Measurements from ENCODE around the gene KRT76. TPM values are rescaled to one million over a fixed set of nuclear protein-coding genes. Genes with fewer than 3 reads are reported as not detected.

Gene KRT76
- total and polyA plus RNA-seq, 2 experiments from 2014 or later = not detected

GRCh38 chr12:52789637-52790426, 12.7 kb upstream of the KRT76 start (continued):
- no peak for TF ChIP-seq ZNF462 (CRISPR knock-in tag; IDR thresholded peaks at IDR 0.05)
- TF ChIP-seq EZH2 (IDR thresholded peaks at IDR 0.05; ENCODE audit: low read depth, unreplicated experiment) = no peak
- TF ChIP-seq CREB1 (CRISPR knock-in tag; IDR thresholded peaks at IDR 0.05; ENCODE audit: low read depth) = no peak
- TF ChIP-seq, protein P1, sequence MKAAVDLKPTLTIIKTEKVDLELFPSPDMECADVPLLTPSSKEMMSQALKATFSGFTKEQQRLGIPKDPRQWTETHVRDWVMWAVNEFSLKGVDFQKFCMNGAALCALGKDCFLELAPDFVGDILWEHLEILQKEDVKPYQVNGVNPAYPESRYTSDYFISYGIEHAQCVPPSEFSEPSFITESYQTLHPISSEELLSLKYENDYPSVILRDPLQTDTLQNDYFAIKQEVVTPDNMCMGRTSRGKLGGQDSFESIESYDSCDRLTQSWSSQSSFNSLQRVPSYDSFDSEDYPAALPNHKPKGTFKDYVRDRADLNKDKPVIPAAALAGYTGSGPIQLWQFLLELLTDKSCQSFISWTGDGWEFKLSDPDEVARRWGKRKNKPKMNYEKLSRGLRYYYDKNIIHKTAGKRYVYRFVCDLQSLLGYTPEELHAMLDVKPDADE (IDR thresholded peaks at IDR 0.05) = no peak
- no peak for TF ChIP-seq STAT1 (IDR thresholded peaks at IDR 0.05; ENCODE audit: unreplicated experiment)
- TF ChIP-seq NANOG (IDR thresholded peaks at IDR 0.05; ENCODE audit: borderline replicate concordance) = no peak
- TF ChIP-seq JUNB (IDR thresholded peaks at IDR 0.05; ENCODE audit: unreplicated experiment) = no peak
- TF ChIP-seq CTCF (conservative IDR thresholded peaks at IDR 0.05; ENCODE audit: low read depth in 2 of 2) = no peak
- no peak for TF ChIP-seq ZNF114 (CRISPR knock-in tag; IDR thresholded peaks at IDR 0.05)

Data from GM23338 (cell line).